Stimulated activated naive B cell treated with anti-CD40 and anti-IgM and Interleukin-4, amounts not matched to agents 10 μg/mL and 1 μg/mL and 100 μg/mL, for 72 hours (primary cell): Measurements from ENCODE around the gene ATP6V1G3.

Source experiments
- ATAC-seq, 2 donors: fragments of 150-1000 bp; cut with Tn5 transposase; replicated peaks; 2 replicates each; pipeline ENCODE4 v1.10.0; 2021; ENCODE audit warnings: moderate library complexity in 1 of 2
- DNase-seq: peaks from one replicate; pipeline ENCODE4 v3.0.0; 2021
- H3K27ac Mint-ChIP-seq: one replicate; pipeline ENCODE4 v1.8.0; 2022; ENCODE audit warnings: mild to moderate bottlenecking, mixed read lengths
- H3K27me3 Mint-ChIP-seq, 2 donors: one replicate each; pipeline ENCODE4 v1.8.0; 2022; ENCODE audit warnings: mixed read lengths in 2 of 2
- H3K36me3 Mint-ChIP-seq, 2 donors: one replicate each; pipeline ENCODE4 v1.8.0; 2022; ENCODE audit warnings: mixed read lengths in 2 of 2, mild to moderate bottlenecking in 1 of 2
- H3K4me1 Mint-ChIP-seq, 2 donors: one replicate each; pipeline ENCODE4 v1.8.0; 2022; ENCODE audit warnings: mixed read lengths in 2 of 2, mild to moderate bottlenecking in 1 of 2
- H3K4me3 Mint-ChIP-seq, 2 donors: one replicate each; pipeline ENCODE4 v1.8.0; 2022; ENCODE audit warnings: mild to moderate bottlenecking in 2 of 2, mixed read lengths in 2 of 2, moderate library complexity in 1 of 2
- H3K9me3 Mint-ChIP-seq, 2 donors: one replicate each; pipeline ENCODE4 v1.8.0; 2022; ENCODE audit warnings: mixed read lengths in 2 of 2, mild to moderate bottlenecking in 1 of 2

ATP6V1G3 gene

DNA sequence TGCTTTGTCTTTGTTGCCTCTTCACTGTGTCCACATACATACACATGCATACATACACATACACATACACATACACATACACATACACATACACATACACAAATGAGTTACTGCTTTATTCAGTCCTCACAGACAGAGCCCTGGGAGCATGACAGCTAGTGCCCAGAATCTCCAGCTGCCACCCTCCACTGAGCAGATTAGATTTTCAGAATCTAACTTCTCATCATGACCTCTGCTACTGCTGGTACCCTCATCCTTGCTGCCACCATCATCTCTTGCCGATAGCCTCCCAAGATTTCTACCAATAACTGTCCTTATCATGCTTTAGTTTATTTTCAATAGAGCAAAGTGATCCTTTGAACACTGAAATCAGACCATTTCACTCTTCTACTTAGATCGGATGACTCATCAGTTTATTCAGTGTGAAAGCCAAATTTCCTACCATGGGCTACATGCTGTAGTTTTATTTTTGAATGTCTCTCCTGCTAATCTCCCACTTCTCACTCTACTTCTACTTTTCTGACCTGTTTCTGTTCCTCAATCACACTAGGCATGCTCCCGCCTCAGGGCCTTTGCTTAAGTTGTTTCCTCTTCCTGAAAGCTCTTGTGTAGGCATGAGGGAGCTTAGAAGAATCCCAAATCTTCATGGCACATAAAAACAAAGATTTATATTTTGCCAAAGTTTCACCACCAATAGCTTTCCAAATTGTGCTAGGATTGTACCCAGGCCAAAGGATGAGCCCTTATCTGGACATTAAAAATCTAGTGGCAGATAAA, 43.0 kb downstream of the ATP6V1G3 start:
- Mint-ChIP-seq H3K27ac (peak overlapping the region; percentile 10), H3K4me3 (peak overlapping the region in 1 of 2 donors; percentile 34), H3K27me3 (no peaks in the 10 kb centered on the region)

DNA sequence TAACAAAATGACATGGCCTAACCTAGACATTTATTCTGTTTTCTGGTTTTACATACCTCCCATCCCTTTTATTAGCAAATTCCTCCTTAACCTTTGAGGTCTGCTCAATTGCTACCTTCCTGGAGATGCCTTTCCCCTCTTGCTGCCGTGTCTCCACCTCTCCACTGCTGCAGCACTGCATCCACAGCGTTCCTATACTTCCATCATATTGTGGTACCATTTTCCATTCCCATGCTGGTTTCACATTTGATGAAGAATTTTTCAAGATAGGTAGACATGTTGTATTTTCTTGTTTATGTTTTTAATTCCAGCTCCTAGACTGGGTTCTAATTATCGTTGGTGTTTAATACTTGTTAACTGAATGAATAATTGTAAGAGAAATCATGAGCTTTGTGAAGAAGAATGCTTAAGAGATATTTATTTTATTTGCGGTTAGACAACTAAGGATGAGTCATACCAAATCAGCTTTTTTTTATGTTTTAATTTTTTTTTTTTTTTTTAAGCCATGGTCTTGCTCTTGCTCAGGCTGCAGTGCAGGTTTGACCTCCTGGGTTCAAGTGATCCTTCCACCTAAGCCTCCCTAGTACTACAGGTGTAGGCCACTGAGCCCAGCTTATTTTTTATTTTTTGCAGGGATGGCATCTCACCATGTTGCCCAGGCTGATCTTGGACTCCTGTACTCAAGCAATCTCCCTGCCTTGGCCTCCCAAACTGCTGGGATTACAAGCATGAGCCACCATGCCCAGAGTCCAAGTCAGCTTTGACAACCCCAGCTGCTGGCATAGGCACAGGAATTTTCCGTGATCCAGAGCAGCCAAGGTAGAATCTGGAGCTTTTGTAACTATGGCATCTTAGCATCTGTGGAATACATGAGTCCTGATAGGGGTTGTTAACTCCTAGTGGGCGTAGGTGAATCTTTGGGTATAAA, 44.0 kb downstream of the ATP6V1G3 start:
- Mint-ChIP-seq H3K27ac (no peak overlapping the region), H3K27me3 (no peaks in the 10 kb centered on the region), H3K4me3 (no peak overlapping the region), H3K4me1 (peaks cover 9 to 11% of the 10 kb centered on the region in 2 donors), H3K36me3 (peaks cover 0 to 4% of the 10 kb centered on the region in 2 donors), H3K9me3 (peaks cover 4 to 5% of the 10 kb centered on the region in 2 donors)
- ATAC-seq (no peak), DNase-seq (no peak)

More for the DNA sequence above, 43.0 kb downstream of the ATP6V1G3 start:
- ATAC-seq (peak; percentile 64 to 70), DNase-seq (no peak)
- Mint-ChIP-seq H3K4me1 (peaks cover 11 to 16% of the 10 kb centered on the region in 2 donors), H3K36me3 (peaks cover 0 to 8% of the 10 kb centered on the region in 2 donors), H3K9me3 (peaks cover 4 to 5% of the 10 kb centered on the region in 2 donors)

DNA sequence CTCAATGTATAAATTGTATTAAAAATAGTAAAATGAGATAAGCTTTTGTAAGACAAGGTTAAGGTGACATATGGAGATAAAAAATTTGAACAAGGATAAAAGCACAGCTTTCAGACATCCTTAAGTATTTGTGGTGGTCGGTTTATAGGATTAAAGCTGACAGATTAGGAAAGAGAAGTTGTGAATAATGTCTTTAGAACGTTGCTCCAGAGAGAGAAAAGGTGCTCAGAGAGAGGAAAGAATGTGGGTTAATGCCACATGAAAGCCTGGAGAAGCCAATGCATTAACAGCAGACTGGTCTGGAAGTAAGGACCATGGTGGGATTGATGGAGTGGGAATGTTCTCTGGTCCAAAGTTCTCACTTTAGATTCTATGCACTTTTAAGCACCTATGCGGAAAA, 44.8 kb downstream of the ATP6V1G3 start:
- Mint-ChIP-seq H3K36me3 (peaks cover 0 to 4% of the 10 kb centered on the region in 2 donors), H3K27me3 (no peaks in the 10 kb centered on the region), H3K4me1 (peaks cover 9 to 11% of the 10 kb centered on the region in 2 donors), H3K9me3 (peaks cover 4 to 5% of the 10 kb centered on the region in 2 donors), H3K4me3 (no peak overlapping the region), H3K27ac (no peak overlapping the region)
- no peak for DNase-seq
- no peak for ATAC-seq

DNA sequence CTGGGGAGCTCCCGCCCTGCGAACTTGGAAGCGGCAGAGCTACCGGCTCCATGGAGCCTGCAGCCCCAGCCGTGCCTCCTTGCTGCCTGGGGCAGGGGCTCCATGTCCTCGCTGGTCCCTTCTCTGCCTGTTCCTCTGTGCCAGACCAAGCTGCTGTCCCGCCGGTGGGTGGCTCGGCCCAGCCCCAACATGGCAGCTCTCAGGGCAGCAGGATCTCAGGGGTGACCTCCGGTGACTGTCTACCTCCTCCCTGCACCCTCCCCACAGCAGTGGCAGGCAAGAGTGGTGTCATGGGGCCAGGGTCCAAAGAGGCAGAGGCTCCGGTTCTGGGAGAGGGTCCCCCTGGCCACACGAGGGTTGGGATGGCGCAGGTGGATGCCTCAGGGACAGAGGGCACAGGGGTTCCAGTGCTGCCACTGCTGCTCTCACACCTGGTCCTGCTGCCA, 45.8 kb downstream of the ATP6V1G3 start:
- Mint-ChIP-seq H3K27me3 (no peaks in the 10 kb centered on the region), H3K27ac (no peak overlapping the region), H3K36me3 (no peaks in the 10 kb centered on the region), H3K4me3 (no peak overlapping the region), H3K4me1 (peaks cover 11% of the 10 kb centered on the region in 2 donors), H3K9me3 (no peaks in the 10 kb centered on the region)
- DNase-seq (no peak), ATAC-seq (no peak)

DNA sequence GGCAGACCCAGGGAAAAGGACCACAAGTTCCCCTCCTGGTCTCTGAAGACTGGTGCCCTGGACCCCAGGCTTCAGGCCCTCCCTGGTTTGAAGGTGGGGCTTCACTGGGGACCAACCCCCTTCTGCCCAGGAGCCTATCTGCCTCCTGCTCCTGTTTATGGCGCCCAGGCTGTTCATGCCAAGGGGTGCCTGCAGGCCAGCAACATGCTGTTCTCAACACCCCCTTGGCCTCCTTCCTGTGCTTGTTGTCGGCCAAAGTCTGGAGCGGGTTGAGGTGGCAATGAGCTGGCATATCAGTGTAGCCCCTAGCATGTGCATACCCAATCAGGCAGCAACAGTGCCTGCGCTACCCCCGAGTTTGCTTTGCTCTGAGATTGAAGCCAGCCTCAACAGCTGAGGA, 46.3 kb downstream of the ATP6V1G3 start:
- ATAC-seq (no peak), DNase-seq (no peak)
- Mint-ChIP-seq H3K27me3 (no peaks in the 10 kb centered on the region), H3K27ac (no peak overlapping the region), H3K36me3 (no peaks in the 10 kb centered on the region), H3K4me1 (peaks cover 11% of the 10 kb centered on the region in 2 donors), H3K4me3 (no peak overlapping the region), H3K9me3 (no peaks in the 10 kb centered on the region)

DNA sequence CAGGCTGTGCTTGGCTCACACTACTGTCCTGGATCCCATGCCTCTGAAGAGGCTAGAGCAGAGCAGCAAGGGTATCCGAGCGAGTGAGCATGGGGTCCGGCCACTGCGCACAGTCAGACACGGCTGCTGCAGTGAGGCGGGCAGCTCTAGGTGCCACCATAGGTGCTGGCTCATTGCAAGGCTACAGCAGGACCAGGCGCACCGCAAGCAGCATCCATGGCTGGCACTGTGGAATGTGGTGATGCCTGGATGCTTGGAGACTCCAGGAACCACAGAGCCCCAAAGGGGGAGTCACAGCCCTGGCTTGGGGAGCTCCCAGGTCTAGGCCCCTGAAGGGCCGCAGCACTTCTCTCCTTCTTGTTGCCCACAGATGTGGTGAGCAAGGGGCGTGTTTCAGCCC, 47.2 kb downstream of the ATP6V1G3 start:
- DNase-seq, result no peak
- no peak for ATAC-seq
- Mint-ChIP-seq H3K9me3 (no peaks in the 10 kb centered on the region), H3K36me3 (no peaks in the 10 kb centered on the region), H3K4me1 (peaks cover 11% of the 10 kb centered on the region in 2 donors), H3K27ac (no peak overlapping the region), H3K27me3 (no peaks in the 10 kb centered on the region), H3K4me3 (no peak overlapping the region)

DNA sequence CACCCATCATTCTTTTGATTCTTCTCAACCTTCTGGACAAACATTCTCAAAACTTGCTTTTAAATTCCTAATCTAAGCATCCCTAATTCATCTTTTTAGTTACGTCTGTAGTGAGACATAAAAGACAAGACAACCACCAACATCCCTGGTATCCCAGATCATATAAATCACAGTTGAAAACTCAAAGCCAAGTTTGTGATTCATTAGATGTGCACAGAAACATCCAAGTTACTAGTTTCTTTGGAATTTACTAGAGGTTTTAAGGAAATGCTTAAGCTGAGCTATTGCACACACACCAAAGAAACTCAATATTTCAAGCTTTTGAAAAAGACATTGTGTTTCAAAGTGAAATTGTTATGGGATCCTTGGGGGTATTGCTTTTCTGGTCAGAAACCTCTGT, 47.6 kb downstream of the ATP6V1G3 start:
- DNase-seq (no peak), ATAC-seq (no peak)
- Mint-ChIP-seq H3K4me3 (no peak overlapping the region), H3K27me3 (no peaks in the 10 kb centered on the region), H3K4me1 (peaks cover 10% of the 10 kb centered on the region in 2 donors), H3K27ac (no peak overlapping the region), H3K36me3 (no peaks in the 10 kb centered on the region), H3K9me3 (no peaks in the 10 kb centered on the region)

DNA sequence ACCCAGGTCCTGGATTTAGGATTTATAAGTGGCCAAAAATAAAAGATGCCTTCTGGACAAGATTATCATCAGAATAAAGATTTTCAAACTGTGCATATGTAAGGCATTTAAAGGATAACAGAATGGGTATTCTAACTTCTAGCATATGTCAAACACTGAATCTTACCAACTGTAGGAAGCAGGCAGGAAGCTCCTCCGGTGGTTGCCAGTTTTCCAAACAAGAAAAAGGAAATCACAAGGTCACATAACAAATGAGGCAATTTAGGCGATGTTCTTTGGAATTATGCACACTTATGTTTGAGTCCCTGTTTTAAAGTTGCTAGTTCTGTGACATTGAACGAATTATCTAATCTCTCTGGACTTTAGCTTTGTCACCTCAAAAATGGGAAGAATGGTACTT, 48.9 kb downstream of the ATP6V1G3 start:
- Mint-ChIP-seq H3K4me1 (peaks cover 0 to 2% of the 10 kb centered on the region in 2 donors), H3K4me3 (no peak overlapping the region), H3K36me3 (no peaks in the 10 kb centered on the region), H3K27me3 (no peaks in the 10 kb centered on the region), H3K27ac (no peak overlapping the region), H3K9me3 (no peaks in the 10 kb centered on the region)
- ATAC-seq (no peak), DNase-seq (no peak)

DNA sequence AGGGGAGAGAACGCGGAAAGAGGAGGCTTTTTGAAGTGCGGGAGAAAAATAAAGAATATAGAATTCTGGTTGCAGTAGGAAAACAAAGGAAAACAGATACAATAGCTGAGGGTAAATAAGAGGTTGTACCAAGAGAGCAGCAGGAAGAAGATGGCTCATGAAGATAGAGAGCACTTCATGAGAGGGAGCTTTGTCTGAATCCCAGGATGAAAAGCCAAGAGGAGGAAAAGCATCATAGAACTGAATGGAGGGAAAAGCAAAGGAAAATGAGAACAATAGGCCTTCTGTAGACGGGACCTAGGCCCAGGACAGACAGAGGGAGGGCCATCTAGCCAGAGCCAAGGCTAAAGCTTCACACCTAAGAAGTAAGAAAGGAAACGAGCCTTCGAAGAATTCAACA, 49.5 kb downstream of the ATP6V1G3 start:
- Mint-ChIP-seq H3K4me1 (peaks cover 0 to 2% of the 10 kb centered on the region in 2 donors), H3K36me3 (no peaks in the 10 kb centered on the region), H3K27ac (no peak overlapping the region), H3K4me3 (no peak overlapping the region), H3K9me3 (no peaks in the 10 kb centered on the region), H3K27me3 (no peaks in the 10 kb centered on the region)
- DNase-seq (no peak), ATAC-seq (no peak)

DNA sequence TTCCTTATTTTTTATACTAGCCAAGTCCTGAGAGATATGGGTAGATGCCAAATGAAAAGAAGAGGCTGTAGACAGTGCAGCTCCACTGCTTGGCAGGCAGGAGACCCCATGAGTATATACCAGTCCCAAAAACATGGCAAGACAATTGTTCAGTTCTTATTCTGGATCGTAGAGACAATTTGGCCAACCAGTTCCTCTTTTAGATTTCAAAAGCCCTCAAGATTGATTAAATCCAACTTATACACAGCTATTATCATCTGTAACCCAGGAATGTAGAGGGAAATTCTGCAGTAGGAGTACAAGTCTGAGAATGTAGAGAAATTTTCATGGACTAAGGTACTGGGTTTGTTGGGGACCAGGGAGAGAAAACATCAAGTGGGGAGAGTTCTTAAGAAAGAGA, 50.3 kb downstream of the ATP6V1G3 start:
- no peak overlapping the region for H3K4me3 Mint-ChIP-seq
- H3K9me3 Mint-ChIP-seq, result no peaks in the 10 kb centered on the region
- no peak for ATAC-seq
- H3K4me1 Mint-ChIP-seq, result peaks cover 0 to 2% of the 10 kb centered on the region in 2 donors
- no peak overlapping the region for H3K27ac Mint-ChIP-seq
- no peaks in the 10 kb centered on the region for H3K36me3 Mint-ChIP-seq
- H3K27me3 Mint-ChIP-seq, result no peaks in the 10 kb centered on the region
- DNase-seq, result no peak

DNA sequence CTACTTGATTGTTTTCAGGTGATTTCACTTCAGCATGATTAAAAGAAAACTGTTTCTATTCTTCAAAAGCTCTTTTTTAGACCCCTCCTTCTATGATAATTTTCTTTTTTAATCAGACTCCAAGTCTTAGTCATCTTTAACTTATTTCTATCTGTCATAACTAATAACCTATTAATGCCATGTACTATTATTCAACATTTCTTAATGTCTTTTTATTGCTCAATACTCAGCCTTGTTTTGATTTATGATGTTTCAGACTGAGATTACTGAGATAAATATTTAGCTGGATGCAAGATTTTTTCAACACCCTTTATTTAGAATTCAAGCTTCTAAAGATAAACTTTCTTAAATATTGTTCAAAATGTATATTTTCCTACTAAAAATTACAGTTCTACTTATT, 53.6 kb downstream of the ATP6V1G3 start:
- Mint-ChIP-seq H3K4me3 (no peak overlapping the region), H3K9me3 (no peaks in the 10 kb centered on the region), H3K4me1 (peaks cover 0 to 2% of the 10 kb centered on the region in 2 donors), H3K27me3 (no peaks in the 10 kb centered on the region), H3K27ac (no peak overlapping the region), H3K36me3 (no peaks in the 10 kb centered on the region)
- ATAC-seq (no peak), DNase-seq (no peak)

DNA sequence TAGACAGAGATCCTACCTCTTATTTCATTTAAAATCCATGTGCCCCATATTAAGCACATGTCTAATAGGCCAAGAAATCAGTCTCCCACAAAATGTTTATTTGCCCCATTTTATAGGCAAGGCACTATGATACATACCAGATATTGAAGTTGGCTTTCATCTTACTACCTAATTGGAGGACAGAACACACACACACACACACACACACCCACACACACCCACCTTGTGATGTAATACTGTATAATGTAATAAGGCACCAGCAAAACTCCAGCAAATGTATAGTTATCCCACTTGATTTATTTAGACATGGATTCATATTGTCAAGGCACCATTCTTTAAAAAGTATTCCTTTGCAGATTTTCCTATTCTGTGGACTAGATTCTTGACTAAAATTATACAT, 56.8 kb downstream of the ATP6V1G3 start:
- Mint-ChIP-seq H3K4me1 (peaks cover 3 to 6% of the 10 kb centered on the region in 2 donors), H3K27me3 (no peaks in the 10 kb centered on the region), H3K36me3 (no peaks in the 10 kb centered on the region), H3K4me3 (no peak overlapping the region), H3K9me3 (peaks cover 0 to 1% of the 10 kb centered on the region in 2 donors), H3K27ac (no peak overlapping the region)
- ATAC-seq (no peak), DNase-seq (no peak)

DNA sequence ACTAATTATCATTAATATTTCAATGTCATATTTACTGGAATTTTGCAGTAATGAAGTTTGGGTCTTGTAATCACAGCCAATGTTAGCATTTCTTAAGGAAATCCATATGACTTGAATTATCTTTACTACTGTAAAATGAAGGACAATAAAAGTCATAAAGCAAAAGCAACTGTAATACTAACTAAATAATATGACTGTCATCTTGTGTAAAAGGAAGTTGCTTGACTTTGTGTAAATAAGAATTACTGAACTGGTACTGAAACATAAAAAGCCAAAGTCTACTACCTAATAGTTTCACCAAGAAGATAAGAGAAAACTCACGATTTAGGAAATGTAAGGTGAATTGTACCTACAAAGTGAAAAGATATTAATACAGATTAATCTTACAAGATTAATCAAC, 57.5 kb downstream of the ATP6V1G3 start:
- no peak overlapping the region for H3K27ac Mint-ChIP-seq
- ATAC-seq, result no peak
- H3K4me1 Mint-ChIP-seq, result peaks cover 3 to 6% of the 10 kb centered on the region in 2 donors
- peaks cover 0 to 1% of the 10 kb centered on the region in 2 donors for H3K9me3 Mint-ChIP-seq
- no peaks in the 10 kb centered on the region for H3K27me3 Mint-ChIP-seq
- H3K36me3 Mint-ChIP-seq, result no peaks in the 10 kb centered on the region
- no peak overlapping the region for H3K4me3 Mint-ChIP-seq
- DNase-seq, result no peak

DNA sequence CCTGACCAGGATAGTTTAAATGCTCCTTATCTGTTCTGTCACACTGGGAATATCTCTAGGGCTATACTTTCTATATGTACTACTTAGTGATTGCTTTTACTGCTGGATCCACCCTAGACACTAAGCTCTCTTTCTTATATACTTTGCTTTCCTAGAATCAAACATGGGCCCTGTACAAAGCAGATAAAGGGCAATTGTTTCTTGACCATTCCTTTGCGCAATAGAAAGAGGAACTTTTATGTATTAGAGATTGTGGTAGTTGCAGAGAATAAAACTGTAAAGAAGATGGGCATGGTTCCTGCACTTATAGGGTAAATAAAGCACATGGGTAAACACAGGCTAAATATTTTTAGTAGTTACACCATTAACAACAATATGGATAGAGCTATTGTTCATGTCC, 58.8 kb downstream of the ATP6V1G3 start:
- ATAC-seq, result no peak
- H3K27me3 Mint-ChIP-seq, result no peaks in the 10 kb centered on the region
- DNase-seq, result no peak

More for the DNA sequence above, 58.8 kb downstream of the ATP6V1G3 start:
- Mint-ChIP-seq H3K9me3 (peaks cover 0 to 1% of the 10 kb centered on the region in 2 donors), H3K27ac (no peak overlapping the region), H3K4me1 (peaks cover 3 to 6% of the 10 kb centered on the region in 2 donors), H3K4me3 (no peak overlapping the region), H3K36me3 (no peaks in the 10 kb centered on the region)
